ENCODE data around the gene ACBD6. TPM values are rescaled to one million over a fixed set of nuclear protein-coding genes. Genes with fewer than 3 reads are reported as not detected.

ACBD6 gene
- polyA plus RNA-seq, 3 donors = 68.9 to 79.7 (median 71.2) TPM

- no peak for DNase-seq (ENCODE audit: extremely low read depth in 1 of 11, low read depth in 9 of 11, low spot score in 4 of 11)
These were observed 255.8 kb downstream of the ACBD6 start for GRCh38 chr1:180246579-180246978.

GRCh38 chr1:180244840-180245239 is 257.5 kb downstream of the ACBD6 start:
- no peak for DNase-seq (ENCODE audit: extremely low read depth in 1 of 11, low read depth in 9 of 11, low spot score in 4 of 11)

GRCh38 chr1:180243517-180244221 is 258.7 kb downstream of the ACBD6 start:
- no peak for DNase-seq (ENCODE audit: extremely low read depth in 1 of 11, low read depth in 9 of 11, low spot score in 4 of 11)

GRCh38 chr1:180241716-180242544 is 260.4 kb downstream of the ACBD6 start:
- no peak for DNase-seq (ENCODE audit: extremely low read depth in 1 of 11, low read depth in 9 of 11, low spot score in 4 of 11)

GRCh38 chr1:180239145-180240096 is 263.0 kb downstream of the ACBD6 start:
- DNase-seq (ENCODE audit: extremely low read depth in 1 of 11, low read depth in 9 of 11, low spot score in 4 of 11) = no peak

GRCh38 chr1:180238675-180239074 is 263.7 kb downstream of the ACBD6 start:
- DNase-seq (ENCODE audit: extremely low read depth in 1 of 11, low read depth in 9 of 11, low spot score in 4 of 11) = no peak

Other genes starting within 250 kb of the ACBD6 start
- gene OVAAL, start 56.4 kb upstream of the ACBD6 start, polyA plus RNA-seq (ENCODE audit: insufficient read length in 3 of 3) = not detected
- gene XPR1, start 129.4 kb upstream of the ACBD6 start, polyA plus RNA-seq (ENCODE audit: insufficient read length in 3 of 3) = 10 to 100 TPM; 36.3 to 40.1 (median 37.2) TPM

Measured in renal cortex interstitium (tissue), 11 donors.